ENCODE measurements around the gene LDOC1. TPM values are rescaled to one million over a fixed set of nuclear protein-coding genes. Genes with fewer than 3 reads are reported as not detected.
"Not testable (repeated sequence)": the region's sequence is repeated elsewhere in the genome, so short reads cannot be mapped to it uniquely, and the experiment has no call there.

LDOC1 gene
- total RNA-seq, 6 experiments from 2014 or later = 0.18 to 1.8 (median 1.1) TPM

DNA sequence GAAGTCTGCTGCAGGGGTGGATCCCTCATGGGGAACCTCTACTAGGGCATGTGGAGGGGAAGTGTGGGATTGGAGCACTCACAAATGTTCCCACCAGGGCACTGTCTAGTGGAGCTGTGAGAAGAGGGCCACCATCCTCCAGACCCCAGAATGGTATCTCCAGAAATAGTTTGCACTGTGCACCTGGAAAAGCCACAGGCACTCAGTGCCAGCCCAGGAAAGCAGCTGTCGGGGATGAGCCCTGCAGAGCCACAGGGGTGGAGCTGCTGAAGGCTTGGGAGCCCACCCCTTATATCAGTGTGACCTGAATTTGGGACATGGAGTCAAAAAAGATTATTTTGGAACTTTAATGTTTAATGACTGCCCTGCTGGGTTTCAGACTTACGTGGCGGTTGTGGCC, 25.0 kb upstream of the LDOC1 start:
- no peak overlapping the region for H3K4me3 ChIP-seq
- TF ChIP-seq POLR2A (IDR thresholded peaks at IDR 0.05) = no peak
- no peaks in the 10 kb centered on the region for H3K4me1 ChIP-seq
- no peaks in the 10 kb centered on the region for H3K36me3 ChIP-seq
- ATAC-seq (no peak), DNase-seq (no peak)
- no peaks in the 10 kb centered on the region for H3K9me3 ChIP-seq
- 65% methylated on average over 2 of the region's 3 CpGs for WGBS (ENCODE audit: insufficient coverage, low coverage, low lambda C conversion rate, missing lambda C conversion rate)
- intact Hi-C loops (cut with DNase I) = no loop called here
- H3K27ac ChIP-seq = no peak overlapping the region
- H3K27me3 ChIP-seq = no peaks in the 10 kb centered on the region

DNA sequence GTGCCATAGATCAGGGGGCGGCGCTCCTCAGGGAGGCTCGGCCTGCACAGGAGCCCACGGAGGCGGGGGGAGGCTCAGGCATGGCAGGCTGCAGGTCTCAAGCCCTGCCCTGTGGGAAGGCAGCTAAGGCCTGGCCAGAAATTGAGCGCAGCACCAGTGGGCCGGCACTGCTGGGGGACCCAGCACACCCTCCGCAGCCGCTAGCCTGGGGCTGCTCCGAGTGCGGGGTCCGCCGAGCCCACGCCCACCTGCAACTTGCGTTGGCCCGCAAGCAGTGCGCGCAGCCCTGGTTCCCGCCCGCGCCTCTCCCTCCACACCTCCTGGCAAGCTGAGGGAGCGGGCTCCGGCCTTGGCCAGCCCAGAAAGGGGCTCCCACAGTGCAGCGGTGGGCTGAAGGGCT, 11.6 kb upstream of the LDOC1 start:
- H3K4me3 ChIP-seq; DNase-seq; H3K27ac ChIP-seq; ATAC-seq; intact Hi-C loops (cut with DNase I); H3K36me3 ChIP-seq; H3K27me3 ChIP-seq; H3K4me1 ChIP-seq; H3K9me3 ChIP-seq: not testable (repeated sequence)
- WGBS (ENCODE audit: insufficient coverage, low coverage, low lambda C conversion rate, missing lambda C conversion rate) = no CpG with 5 or more reads among the region's 24 CpGs

DNA sequence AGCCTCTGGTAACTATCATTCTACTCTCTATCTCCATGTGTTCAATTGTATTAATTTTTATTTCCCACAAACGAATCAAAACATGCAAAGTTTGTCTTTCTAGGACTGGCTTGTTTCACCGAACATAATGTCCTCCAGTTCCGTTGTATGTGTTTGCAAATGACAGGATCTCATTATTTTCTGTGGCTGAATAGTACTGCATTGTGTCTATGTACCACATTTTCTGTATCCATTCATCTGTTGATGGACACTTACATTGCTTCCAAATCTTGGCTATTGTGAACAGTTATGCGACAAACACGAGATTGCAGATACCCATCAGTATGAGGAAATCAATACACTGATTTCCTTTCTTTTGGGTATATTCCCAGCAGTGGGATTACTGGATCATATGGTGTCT, 8.4 kb upstream of the LDOC1 start:
- 67% methylated on average over 5 of the region's 5 CpGs for WGBS (ENCODE audit: insufficient coverage, low coverage, low lambda C conversion rate, missing lambda C conversion rate)

DNA sequence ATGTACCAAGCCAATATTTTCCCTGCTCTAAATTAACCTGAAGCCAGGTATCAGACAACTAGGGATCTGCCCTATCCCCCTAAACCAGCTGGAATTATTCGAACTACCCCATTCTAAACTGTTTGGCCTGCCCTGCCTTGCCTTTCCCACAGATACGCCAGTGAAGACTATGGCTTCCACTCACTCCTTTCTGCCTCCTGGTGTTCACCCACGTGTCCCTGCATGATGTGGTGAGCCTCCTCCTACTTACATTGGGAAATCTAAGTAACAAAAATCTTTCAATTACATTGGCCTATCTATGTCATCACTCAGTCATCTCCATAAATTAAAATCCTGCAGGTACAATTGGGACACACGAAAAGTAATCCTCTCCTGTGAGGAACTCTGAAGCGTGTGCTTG, 6.1 kb upstream of the LDOC1 start:
- Histone ChIP-seq H3K4me3 (no peak overlapping the region), H3K36me3 (no peaks in the 10 kb centered on the region), H3K4me1 (no peaks in the 10 kb centered on the region), H3K9me3 (no peaks in the 10 kb centered on the region), H3K27ac (no peak overlapping the region), H3K27me3 (no peaks in the 10 kb centered on the region)
- TF ChIP-seq, protein P1, sequence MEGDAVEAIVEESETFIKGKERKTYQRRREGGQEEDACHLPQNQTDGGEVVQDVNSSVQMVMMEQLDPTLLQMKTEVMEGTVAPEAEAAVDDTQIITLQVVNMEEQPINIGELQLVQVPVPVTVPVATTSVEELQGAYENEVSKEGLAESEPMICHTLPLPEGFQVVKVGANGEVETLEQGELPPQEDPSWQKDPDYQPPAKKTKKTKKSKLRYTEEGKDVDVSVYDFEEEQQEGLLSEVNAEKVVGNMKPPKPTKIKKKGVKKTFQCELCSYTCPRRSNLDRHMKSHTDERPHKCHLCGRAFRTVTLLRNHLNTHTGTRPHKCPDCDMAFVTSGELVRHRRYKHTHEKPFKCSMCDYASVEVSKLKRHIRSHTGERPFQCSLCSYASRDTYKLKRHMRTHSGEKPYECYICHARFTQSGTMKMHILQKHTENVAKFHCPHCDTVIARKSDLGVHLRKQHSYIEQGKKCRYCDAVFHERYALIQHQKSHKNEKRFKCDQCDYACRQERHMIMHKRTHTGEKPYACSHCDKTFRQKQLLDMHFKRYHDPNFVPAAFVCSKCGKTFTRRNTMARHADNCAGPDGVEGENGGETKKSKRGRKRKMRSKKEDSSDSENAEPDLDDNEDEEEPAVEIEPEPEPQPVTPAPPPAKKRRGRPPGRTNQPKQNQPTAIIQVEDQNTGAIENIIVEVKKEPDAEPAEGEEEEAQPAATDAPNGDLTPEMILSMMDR (IDR thresholded peaks at IDR 0.05) = no peak
- TF ChIP-seq POLR2A (IDR thresholded peaks at IDR 0.05) = no peak
- 46% methylated on average over 5 of the region's 5 CpGs for WGBS (ENCODE audit: insufficient coverage, low coverage, low lambda C conversion rate, missing lambda C conversion rate)
- no peak for DNase-seq
- ATAC-seq = no peak
- intact Hi-C loops (cut with DNase I) = no loop called here

More for the DNA sequence above, 8.4 kb upstream of the LDOC1 start:
- Histone ChIP-seq H3K4me3 (no peak overlapping the region), H3K36me3 (no peaks in the 10 kb centered on the region), H3K4me1 (no peaks in the 10 kb centered on the region), H3K27ac (no peak overlapping the region), H3K9me3 (no peaks in the 10 kb centered on the region), H3K27me3 (no peaks in the 10 kb centered on the region)
- DNase-seq (no peak), ATAC-seq (no peak)
- TF ChIP-seq, protein P1 (IDR thresholded peaks at IDR 0.05) = no peak
- no peak for TF ChIP-seq POLR2A (IDR thresholded peaks at IDR 0.05)
- intact Hi-C loops (cut with DNase I) = no loop called here

DNA sequence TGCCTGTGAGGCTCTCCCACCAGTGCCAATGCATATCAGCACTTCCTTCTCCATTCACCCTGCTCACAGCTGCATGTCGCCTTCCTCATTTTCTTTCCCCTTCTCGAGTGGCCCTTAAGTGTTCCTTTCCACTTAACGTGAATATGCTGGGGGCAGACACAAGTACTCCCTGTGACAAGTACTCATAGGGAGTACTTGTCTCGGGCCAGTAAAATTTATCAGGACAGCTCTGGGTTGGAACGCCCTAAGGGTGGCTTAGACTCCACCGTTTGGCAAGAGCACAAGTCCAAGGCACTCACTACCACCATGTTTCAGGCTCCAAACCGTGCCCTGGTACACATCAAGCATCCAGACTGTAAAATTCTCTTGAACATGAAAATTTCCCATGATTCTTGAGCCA, 3.9 kb upstream of the LDOC1 start:
- Histone ChIP-seq H3K27me3 (no peaks in the 10 kb centered on the region), H3K4me3 (no peak overlapping the region), H3K4me1 (no peaks in the 10 kb centered on the region), H3K27ac (no peak overlapping the region), H3K9me3 (no peaks in the 10 kb centered on the region), H3K36me3 (no peaks in the 10 kb centered on the region)
- 53% methylated on average over 7 of the region's 7 CpGs for WGBS (ENCODE audit: insufficient coverage, low coverage, low lambda C conversion rate, missing lambda C conversion rate)
- no peak for DNase-seq
- intact Hi-C loops (cut with DNase I) = no loop called here
- TF ChIP-seq POLR2A (IDR thresholded peaks at IDR 0.05) = no peak
- TF ChIP-seq, protein P1 (IDR thresholded peaks at IDR 0.05) = no peak
- ATAC-seq = no peak

DNA sequence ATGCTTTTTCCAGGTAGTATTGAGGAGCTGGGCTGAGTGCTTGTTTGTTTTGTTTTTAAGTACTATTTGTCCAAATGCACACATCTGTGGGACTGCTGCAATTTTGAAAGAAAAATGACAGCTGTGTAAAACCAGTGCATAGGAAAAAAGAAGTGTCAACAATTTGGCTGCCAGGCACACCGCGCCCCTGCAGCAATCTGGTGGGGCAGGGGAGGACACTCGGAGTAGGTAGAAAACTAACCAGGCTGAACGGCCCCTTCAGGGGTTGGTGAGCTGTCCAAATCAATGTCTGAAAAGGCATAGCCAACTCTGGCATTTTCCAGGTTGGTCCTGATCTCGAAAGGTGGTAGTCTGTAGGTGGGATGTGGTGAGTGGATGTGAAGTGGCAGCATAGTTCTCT, 1.1 kb downstream of the LDOC1 start:
- intact Hi-C loops (cut with DNase I) = no loop called here
- ATAC-seq (no peak), DNase-seq (no peak)
- Histone ChIP-seq H3K36me3 (no peaks in the 10 kb centered on the region), H3K27ac (no peak overlapping the region), H3K4me1 (no peaks in the 10 kb centered on the region), H3K4me3 (no peak overlapping the region), H3K9me3 (no peaks in the 10 kb centered on the region), H3K27me3 (no peaks in the 10 kb centered on the region)
- no peak for TF ChIP-seq POLR2A (IDR thresholded peaks at IDR 0.05)
- TF ChIP-seq, protein P1 (IDR thresholded peaks at IDR 0.05) = no peak
- WGBS (ENCODE audit: insufficient coverage, low coverage, low lambda C conversion rate, missing lambda C conversion rate) = 55% methylated on average over 3 of the region's 5 CpGs

Measured in right lobe of liver (tissue), 6 donors.